Nephron (organoid): Measurements from ENCODE around the gene MYBPC2.

Experiments used
- H3K27ac Mint-ChIP-seq, 3 experiments: 2 replicates each; pipeline ENCODE4 v1.8.0; 2020; ENCODE audit warnings: mixed read lengths in 3 of 3, mild to moderate bottlenecking in 2 of 3, moderate library complexity in 1 of 3
- H3K27me3 Mint-ChIP-seq: 2 replicates; pipeline ENCODE4 v1.8.0; 2021; ENCODE audit warnings: low read depth, mild to moderate bottlenecking, moderate library complexity, mixed read lengths
- H3K36me3 Mint-ChIP-seq: 2 replicates; pipeline ENCODE4 v1.8.0; 2020; ENCODE audit warnings: low read depth, mixed read lengths
- H3K4me1 Mint-ChIP-seq: 2 replicates; pipeline ENCODE4 v1.8.0; 2020; ENCODE audit warnings: mixed read lengths
- H3K4me3 Mint-ChIP-seq, 3 experiments: 2 replicates each; pipeline ENCODE4 v1.8.0; 2020; ENCODE audit warnings: mild to moderate bottlenecking in 3 of 3, mixed read lengths in 3 of 3, moderate library complexity in 2 of 3
- H3K9me3 Mint-ChIP-seq: 2 replicates; pipeline ENCODE4 v1.8.0; 2020; ENCODE audit warnings: mixed read lengths
- TF ChIP-seq, protein P1 (sequence below), 3 experiments: fragments of 200-600 bp; sonication (generic); IDR thresholded peaks; one replicate each; pipeline ENCODE4 v1.5.0; 2021; ENCODE audit warnings: antibody characterized with exemption in 3 of 3; ENCODE audit not compliant: unreplicated experiment in 3 of 3

MYBPC2 gene

DNA sequence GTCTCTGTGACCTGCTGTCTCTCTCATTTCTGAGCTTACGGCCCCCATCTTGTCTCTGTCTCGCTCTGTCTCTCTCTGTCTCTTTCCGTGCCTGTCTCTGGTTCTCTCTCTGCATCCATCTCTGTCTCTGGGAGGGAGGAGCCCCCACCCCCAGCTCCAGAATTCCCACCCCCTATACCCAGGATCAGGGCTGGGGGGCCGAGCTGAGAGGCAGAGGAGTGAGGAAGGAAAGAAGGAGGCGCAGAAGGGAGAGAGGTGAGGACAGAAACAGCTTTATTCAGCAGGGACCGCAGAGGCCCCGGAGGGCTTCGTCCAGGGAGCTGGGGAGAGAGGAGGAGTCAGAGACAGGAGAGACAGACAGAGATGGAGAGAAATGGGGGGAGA is 64.3 kb downstream of the MYBPC2 start:
- Mint-ChIP-seq H3K27me3 (peaks cover 27% of the 10 kb centered on the region), H3K4me1 (peaks cover 9% of the 10 kb centered on the region), H3K9me3 (no peaks in the 10 kb centered on the region), H3K27ac (no peak overlapping the region), H3K4me3 (no peak overlapping the region), H3K36me3 (no peaks in the 10 kb centered on the region)
- TF ChIP-seq, protein P1, sequence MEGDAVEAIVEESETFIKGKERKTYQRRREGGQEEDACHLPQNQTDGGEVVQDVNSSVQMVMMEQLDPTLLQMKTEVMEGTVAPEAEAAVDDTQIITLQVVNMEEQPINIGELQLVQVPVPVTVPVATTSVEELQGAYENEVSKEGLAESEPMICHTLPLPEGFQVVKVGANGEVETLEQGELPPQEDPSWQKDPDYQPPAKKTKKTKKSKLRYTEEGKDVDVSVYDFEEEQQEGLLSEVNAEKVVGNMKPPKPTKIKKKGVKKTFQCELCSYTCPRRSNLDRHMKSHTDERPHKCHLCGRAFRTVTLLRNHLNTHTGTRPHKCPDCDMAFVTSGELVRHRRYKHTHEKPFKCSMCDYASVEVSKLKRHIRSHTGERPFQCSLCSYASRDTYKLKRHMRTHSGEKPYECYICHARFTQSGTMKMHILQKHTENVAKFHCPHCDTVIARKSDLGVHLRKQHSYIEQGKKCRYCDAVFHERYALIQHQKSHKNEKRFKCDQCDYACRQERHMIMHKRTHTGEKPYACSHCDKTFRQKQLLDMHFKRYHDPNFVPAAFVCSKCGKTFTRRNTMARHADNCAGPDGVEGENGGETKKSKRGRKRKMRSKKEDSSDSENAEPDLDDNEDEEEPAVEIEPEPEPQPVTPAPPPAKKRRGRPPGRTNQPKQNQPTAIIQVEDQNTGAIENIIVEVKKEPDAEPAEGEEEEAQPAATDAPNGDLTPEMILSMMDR (IDR thresholded peaks at IDR 0.05; ENCODE audit: unreplicated experiment in 3 of 3): no peak

DNA sequence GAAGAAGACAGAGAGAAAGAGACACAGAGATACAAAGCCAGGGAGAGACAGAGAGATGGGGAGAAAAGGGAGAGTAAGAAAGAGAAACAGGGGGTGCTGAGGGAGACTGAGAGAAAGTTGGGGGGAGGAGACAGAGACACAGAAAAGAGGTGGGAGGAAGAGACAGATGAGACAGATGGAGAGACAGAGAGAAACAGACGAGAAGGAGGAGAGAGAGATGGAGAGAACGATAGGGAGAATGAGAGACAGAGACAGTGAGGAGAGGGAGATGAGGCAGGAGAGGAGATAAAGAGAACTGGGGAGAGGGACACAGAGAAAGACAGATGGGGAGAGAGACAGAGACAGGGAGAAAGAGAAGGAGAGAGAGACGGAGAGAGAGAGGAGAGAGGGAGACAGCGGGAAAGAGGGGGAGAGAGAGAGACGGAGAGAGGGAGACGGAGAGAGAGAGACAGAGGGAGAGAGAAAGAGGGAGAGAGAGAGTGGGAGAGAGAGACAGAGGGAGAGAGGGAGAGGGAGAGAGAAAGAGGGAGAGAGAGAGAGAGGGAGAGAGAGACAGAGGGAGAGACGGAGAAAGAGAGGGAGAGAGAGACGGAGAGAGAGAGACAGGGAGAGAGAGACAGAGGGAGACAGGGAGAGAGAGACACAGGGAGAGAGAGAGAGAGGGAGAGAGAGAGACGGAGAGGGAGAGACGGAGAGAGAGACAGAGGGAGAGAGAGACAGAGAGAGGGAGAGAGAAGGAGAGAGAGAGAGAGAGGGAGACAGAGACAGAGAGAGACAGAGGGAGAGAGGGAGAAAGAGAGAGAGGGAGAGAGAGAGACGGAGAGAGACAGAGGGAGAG is 65.7 kb downstream of the MYBPC2 start:
- Mint-ChIP-seq H3K27ac (no peak overlapping the region), H3K4me3 (no peak overlapping the region), H3K4me1 (peaks cover 4% of the 10 kb centered on the region), H3K36me3 (no peaks in the 10 kb centered on the region), H3K9me3 (no peaks in the 10 kb centered on the region), H3K27me3 (peaks cover 18% of the 10 kb centered on the region)
- TF ChIP-seq, protein P1 (IDR thresholded peaks at IDR 0.05; ENCODE audit: unreplicated experiment in 3 of 3): no peak

DNA sequence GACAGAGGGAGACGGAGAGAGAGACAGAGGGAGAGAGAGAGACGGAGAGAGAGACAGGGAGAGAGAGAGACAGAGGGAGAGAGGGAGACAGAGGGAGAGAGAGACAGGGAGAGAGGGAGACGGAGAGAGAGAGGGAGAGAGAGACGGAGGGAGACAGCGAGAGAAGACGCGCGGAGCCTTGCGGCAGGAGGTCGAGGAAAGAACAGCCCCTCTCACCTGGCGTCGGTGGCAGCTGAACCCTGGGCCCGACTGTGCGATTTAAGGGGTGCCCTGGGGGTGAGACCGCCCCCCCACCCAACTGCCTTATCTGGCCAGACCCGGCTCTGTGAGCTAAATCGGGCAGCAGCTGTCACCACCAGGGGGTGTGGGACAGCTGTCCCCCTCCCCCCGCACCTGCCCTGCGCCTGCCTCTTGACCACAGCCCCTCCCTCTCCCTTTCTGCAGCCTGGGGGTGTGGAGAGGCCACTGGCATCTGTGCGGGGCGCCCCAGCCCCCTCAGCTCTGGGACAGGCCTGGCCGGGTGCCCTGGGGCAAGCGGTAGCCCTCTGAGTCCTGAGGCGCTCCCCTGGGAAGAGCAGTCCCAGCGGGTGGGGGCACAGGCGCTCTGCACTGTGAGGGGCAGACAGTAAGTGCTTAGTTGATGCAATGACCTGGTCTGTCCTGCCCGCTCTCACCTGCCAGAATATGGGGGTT is 67.5 kb downstream of the MYBPC2 start:
- H3K27me3 Mint-ChIP-seq: peaks cover 12% of the 10 kb centered on the region
- TF ChIP-seq, protein P1 (IDR thresholded peaks at IDR 0.05; ENCODE audit: unreplicated experiment in 3 of 3): peak in 1 of 3 experiments; percentile 25
- H3K9me3 Mint-ChIP-seq: no peaks in the 10 kb centered on the region
- H3K27ac Mint-ChIP-seq: no peak overlapping the region
- peaks cover 4% of the 10 kb centered on the region for H3K4me1 Mint-ChIP-seq
- no peak overlapping the region for H3K4me3 Mint-ChIP-seq
- no peaks in the 10 kb centered on the region for H3K36me3 Mint-ChIP-seq

DNA sequence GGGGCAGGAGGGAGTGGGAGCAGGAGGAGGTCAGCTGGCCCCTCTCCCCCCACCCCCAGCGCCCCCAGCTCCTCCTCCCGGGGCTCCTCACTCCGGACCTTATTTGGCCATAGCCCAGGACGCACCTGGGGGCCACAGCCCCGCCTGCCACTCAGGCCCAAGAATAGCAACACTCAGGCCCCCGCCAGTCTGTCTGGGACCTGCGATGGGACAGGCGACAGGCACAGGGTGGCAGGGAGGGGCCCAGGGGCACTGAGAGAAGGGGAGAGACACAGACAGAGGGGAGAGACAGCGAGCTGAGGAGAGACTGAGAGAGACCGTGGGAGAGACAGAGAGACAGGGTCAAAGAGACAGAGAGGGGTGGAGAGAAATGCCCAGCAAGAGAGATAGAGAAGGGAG is 68.1 kb downstream of the MYBPC2 start:
- Mint-ChIP-seq H3K4me1 (peaks cover 4% of the 10 kb centered on the region), H3K27ac (peak overlapping the region in 2 of 3 experiments; percentile 53 to 86), H3K9me3 (no peaks in the 10 kb centered on the region), H3K36me3 (no peaks in the 10 kb centered on the region), H3K4me3 (peak overlapping the region; percentile 20 to 85 (median 67)), H3K27me3 (peaks cover 9% of the 10 kb centered on the region)
- TF ChIP-seq, protein P1 (IDR thresholded peaks at IDR 0.05; ENCODE audit: unreplicated experiment in 3 of 3): no peak

DNA sequence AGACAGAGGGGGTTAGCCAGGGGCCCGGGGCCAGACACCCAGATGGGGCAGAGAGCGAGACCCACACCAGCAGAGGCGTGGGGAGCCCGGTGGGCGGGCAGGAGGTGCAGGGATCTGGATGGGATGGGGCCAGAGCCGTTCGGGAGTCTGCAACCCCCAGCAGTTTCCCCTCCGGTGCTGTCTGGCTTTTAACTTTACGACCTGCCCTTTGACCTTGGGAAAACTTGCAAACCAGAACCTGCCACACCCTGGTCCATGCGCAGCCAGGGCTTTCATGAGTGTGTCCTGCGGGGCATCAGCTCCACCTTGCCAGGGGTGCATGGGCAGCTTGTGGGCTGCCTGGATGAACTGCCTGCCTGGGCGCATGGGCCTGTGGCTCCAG is 68.5 kb downstream of the MYBPC2 start:
- no peaks in the 10 kb centered on the region for H3K36me3 Mint-ChIP-seq

More for the DNA sequence above, 68.5 kb downstream of the MYBPC2 start:
- peak overlapping the region; percentile 20 to 85 (median 67) for H3K4me3 Mint-ChIP-seq
- peaks cover 4% of the 10 kb centered on the region for H3K4me1 Mint-ChIP-seq
- peaks cover 6% of the 10 kb centered on the region for H3K27me3 Mint-ChIP-seq
- TF ChIP-seq, protein P1 (IDR thresholded peaks at IDR 0.05; ENCODE audit: unreplicated experiment in 3 of 3): no peak
- H3K27ac Mint-ChIP-seq: peak overlapping the region in 2 of 3 experiments; percentile 53 to 86
- H3K9me3 Mint-ChIP-seq: no peaks in the 10 kb centered on the region
